LoVo (cell line): ENCODE results near the gene EFEMP2.

Experiments
- DNase-seq: peaks from one replicate; pipeline ENCODE4 v3.0.0-alpha.2; 2016; ENCODE audit warnings: low spot score

The EFEMP2 gene

DNA sequence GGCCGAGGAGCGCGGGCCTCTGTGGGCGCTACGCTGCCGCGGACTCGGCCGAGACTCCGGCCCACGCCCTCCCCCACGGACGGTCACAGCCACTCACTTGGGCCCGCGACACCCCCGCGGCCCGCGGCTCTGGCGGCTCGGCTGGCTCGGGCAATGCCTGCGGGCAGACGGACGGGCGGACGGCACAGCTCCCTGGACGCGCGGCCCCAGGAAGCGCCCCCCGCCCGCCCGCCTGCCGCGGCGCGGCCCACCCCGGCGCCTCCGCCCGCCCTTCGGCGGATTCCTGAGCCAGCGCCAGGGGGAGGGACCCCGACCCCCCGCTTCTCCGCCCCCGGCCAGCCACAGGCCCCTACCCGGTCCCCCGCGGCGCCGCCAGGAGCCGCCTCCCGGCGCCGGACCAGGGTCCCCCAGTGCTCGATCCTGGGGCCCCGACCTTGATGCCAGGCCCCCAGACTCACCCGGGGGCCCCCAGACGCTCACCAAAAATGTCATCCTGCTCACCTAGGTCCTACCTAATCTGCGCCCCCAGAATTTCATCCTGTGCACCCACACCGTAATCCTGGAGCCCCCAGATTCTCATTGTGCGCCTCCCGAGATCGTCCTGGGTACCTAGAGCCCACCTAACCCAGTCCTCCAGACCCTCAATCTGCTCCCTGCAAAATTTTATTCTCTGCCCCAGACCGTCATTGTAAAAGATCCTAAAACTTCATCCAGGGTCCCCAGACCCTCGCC lies at the start of gene EFEMP2:
Gene EFEMP2 (minus strand): TSS at position 215 of the 732 bp plus-strand sequence. CDS start 446 bp downstream, outside the sequence.
- DNase-seq, result no peak

DNA sequence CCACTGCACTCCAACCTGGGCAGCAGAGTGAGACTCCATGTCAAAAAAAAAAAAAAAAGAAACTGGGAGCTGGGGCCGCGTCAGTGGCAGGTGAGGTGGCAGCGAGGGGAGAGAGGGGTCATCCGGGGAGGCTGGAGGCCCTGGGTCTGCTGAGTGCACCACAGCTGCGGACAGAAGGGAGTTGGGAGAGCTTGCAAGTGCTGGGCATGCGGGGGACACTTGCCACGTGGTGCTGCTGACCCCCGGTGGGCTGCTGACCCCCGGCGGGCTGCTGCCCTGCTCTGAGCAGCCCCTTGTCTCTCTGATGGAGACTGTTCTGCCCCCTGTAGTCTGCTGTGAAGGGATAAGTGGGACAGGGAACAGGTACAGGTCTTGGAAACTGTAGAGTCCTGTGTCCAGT lies 49.3 kb upstream of the EFEMP2 start:
- DNase-seq, result no peak

DNA sequence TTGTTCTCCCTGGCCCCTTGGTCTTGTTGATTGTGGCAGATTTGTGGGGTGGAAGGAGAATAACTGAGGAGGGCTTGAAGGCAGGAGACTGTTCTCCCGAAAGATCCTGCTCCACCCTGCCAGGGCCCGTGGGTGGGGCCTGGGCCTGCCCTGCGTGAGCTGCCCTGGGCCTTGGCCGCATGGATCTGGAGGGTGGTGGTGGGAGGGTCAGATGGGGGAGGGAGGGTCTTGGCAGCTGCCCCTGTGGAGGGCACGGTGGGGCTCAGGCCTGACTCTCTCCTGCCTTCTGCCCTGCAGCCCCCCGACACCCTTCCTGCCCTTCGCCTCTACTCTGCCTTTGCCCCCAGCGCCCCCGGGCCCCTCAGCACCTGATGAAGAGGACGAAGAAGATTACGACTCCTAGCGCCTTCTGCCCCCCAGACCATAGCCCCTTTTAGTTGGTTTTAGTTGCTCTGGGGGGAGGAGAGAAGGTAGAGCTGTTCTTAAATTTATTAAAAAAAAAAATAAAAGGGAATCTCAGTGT lies 48.5 kb upstream of the EFEMP2 start:
- no peak for DNase-seq

DNA sequence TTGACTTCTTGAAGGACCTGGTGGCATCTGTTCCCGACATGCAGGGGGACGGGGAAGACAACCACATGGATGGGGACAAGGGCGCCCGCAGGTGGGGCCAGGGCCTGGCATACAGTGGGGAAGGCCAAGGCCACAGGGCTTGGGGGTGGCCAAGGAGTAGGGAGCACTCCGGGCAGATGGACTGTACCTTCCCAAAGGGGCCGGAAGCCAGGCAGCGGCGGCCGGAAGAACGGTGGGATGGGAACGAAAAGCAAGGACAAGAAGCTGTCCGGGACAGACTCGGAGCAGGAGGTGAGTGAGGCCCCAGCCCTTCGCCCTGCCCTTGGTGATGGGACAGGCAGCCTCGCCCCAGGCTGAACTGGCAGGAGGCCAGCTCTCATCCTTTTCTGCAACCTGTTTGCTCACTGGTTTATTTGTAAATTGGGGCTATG lies 47.8 kb upstream of the EFEMP2 start:
- DNase-seq, result no peak

DNA sequence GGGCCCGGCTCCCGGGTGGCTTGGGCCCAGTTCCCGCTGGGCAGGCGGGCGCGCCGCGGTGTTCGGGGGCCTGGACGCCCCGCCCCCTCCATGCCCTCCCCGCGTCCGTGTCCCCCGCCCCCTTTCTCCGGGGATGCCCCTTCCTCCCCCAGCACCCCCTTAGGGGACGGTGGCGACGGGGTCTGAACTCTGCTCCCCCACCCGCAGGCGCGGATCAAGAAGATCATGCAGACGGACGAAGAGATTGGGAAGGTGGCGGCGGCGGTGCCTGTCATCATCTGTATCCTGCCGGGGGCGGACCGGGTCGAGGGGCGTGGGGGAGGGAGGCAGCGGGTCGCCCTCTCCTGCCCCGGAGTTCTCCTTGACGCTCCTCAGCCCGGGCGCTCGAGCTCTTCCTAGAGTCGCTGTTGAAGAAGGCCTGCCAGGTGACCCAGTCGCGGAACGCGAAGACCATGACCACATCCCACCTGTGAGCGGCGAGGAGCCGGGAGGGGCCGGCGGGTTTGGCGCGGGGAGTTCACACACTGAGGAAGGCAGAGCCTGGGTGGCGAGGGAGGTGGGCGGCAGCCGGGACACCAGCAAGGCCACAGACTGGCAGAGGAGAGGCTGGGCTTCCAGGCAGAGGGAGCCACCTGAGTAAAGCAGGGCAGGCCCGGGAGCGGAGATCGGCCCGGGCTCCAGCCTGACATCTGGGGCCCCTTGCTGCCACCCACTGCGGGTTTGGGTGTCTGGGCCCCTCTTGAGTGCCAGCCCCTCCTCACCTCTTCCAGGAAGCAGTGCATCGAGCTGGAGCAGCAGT lies 47.2 kb upstream of the EFEMP2 start:
- DNase-seq, result no peak

DNA sequence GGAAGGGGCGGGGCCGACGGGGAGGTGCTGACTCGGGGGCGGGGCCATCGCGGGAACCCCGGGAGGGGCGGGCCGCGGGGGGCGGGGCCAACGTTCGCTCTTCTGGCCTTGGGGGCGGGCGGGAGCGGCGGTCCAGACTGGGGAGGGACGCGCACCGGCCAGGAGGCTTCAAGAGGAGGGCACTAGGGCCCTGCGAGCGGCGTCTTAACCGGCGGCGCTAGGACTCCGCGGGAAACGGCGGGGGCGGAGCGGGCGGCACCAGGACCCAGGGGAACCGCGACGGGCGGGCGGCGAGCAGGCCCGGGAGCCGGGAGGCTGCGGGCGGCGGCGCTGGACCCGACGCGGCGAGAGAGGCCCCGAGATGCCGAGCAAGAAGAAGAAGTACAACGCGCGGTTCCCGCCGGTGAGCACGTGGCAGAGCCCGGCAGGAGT lies 46.6 kb upstream of the EFEMP2 start, which contains the start of gene DRAP1:
Gene DRAP1 (plus strand): TSS at position 286 of the 432 bp plus-strand sequence. CDS start 76 bp downstream, at position 362.
- peak; percentile 98 for DNase-seq

DNA sequence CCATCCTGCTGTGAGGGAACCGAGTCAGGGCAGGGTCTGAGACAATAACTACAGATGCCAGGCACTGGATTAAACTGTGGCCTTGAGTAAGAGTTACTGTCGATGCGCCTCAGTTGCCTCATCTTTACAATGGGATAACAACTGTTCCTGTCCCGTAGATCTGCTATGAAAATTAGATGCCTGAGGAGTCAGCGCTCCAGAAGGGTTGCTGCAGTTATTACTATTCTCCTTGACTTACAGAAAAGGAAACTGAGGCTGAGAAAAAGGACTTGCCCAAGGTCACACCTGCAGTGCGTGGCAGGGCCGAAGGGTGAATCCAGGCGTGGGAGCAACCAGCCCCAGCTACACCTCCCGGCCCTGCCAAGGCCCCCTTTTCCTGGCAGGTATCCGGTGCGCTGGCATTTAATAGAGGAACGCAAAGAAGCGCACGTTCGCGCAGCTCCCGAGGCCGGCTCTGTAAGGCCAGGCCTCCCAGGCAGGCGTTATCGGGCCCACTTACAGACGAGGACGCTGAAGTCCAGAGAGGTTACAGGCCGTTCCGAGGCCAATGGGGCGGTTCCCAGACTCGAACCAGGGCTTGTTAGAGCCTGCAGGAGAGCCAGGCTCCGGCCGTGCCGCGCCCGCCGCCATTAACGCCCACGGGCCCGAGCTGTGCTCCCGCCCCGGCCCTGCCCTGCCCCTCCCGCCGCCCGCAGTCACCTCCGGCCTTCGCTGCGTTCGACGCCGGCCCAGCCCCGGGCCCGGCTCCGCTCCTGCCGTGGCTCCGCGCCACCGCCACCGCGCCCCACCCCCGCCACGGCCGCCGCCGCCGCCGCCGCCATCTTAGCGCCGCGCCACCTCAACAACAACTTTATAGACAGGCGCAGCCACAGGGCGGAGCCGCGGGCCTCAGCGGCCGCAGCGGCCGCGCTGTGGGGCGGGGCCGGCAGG lies 45.9 kb upstream of the EFEMP2 start, which contains the start of gene C11orf68:
Gene C11orf68 (minus strand): TSS at position 852 of the 930 bp plus-strand sequence. CDS start 31 bp downstream, at position 821.
- no peak for DNase-seq

DNA sequence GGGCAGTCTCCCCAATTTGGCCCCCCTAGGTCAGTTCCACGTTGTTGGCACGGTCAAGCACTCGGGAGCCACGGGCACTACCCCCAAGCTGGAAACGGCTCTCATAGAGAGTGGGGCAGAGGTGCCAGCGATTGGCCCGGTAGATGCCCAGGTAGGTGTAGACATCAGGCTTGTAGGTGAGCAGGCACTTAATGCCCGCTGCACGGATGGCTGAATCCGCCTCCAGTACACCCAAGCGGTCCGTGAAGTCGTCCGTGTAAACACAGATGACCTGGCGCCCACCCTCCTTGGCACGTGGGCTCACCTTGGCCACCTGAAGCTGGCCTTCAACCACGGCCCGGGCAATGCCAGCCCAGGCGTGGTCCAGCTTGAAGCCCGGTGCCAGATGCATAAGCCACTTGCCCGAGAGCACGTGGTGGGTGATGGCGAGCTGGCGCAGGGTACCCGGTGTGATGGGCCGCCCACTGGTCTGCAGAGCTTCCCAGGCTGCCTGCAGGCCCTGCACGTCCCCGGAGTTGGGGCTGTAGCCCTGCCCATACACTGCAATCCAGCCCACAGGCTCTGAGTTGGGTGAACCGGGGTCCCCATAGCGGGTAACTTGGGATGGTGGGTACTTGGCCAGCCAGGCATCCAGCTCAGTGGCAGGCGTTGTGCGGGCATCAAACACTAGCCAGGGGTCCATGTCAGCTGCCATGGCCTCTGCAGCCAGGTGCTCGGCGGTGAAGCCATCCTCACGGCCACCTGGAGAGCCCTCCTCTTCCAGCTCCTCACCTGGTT lies 45.0 kb upstream of the EFEMP2 start:
- DNase-seq, result no peak

DNA sequence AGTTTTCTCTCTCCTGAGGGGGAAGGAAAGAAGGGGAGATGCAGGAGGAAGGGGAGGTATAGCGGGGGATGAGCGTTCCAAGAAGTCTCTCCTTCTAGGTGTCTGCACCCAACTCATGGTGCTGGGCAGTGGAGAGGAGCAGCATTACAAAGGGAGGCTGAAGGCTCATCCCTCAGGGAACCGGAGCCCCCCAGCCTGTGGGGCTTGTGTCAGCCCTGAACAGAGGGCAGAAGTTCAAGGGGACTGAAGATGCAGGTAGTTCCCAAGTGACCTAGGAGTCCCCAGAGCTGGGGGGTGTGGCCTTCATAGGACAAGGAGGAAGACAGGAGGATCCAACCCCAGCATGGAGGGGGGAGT lies 44.5 kb upstream of the EFEMP2 start:
- no peak for DNase-seq

DNA sequence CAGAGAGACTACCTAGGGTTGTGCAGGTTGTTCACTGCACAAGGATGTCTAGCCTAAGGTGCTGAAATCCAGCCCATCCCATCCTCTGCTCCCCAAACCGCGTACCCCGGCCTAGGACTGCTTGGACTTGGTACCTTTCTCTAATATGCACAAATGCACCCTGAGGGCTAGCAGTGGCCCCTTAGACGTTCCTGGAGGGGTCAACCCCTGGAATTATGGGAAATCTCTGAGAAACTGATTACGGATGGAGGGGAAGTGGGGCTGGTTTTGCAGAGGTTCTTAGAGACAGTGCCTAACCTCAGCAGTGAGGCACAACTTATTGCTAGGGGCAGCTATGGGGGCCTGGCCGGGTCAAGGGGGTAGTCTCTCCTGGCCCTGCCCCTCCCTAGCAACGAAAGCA lies 43.8 kb upstream of the EFEMP2 start:
- no peak for DNase-seq

DNA sequence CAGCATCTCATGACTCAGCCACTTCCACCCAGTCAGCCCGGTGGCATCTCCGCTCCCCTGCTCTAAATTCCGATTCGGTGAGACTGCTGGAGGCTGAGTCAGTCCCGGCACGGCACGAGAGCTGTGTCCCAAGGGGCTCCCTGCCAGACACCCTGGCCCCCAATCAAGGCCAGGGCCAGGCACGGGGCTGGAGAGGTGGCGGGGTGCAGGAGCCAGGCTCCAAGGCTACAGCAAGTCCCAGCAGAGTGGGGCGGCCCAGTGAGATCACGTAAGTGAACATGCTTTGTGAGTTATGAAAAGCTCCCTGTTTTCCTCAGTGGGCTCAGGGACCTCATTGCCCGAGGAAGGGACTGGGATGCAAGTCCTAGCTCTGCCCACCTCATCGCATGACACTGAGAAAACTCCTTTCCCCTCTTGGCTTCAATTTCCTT lies 43.2 kb upstream of the EFEMP2 start:
- DNase-seq, result peak; percentile 94

DNA sequence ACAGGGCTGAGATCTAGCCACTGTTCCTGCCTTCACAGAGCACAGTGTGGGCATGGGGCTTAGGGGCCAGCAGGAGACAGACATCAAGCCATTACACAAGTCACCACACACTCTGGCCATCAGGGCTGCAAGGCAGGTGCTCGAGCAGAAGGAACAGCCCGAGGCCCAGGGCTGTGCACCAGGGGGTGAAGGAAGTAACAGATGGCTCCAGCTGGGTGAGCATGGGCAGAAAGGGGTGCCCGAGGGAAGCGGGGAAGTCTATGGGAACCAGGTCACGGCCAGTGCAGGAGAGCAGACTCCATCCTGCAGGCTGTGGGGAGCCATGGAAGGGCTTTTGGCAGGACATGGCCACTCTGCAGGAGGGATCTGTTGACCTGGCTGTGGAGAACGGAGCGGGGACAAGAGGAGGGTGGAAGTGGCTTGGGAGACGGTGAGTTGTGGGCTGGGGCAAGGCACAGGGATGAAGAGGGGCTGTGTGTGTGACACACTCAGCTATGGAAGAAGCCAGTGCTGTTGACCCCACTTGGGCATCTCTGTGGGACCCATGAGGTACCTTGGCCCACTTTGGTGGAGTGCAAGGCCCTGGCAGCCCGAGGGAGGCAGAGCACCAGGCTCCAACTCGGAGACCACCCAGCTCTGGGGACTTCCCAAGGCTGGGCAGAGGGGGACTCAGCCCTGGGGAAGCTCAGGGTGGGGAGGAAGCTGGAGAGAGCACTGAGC lies 42.7 kb upstream of the EFEMP2 start:
- no peak for DNase-seq

DNA sequence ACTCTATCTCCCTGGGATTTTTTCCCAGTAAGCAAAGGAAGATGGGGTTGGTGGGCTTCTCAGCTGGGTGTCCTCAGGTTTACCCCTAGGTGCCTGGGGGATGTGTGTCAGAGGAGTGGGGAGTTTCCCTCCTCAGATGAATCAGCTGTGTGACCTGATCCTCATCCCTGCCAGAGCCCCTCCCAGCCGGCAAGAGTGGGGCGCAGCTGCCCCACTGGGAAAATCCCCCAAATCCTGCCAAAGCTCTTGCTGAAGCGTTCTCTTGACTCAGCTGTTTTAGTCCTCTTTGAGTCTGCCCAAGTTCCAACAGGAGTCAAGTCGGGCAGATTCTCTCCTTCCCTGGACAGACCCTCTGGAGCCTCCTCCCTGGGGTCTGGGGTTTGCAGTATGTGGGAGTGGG lies 40.2 kb upstream of the EFEMP2 start:
- DNase-seq, result no peak

DNA sequence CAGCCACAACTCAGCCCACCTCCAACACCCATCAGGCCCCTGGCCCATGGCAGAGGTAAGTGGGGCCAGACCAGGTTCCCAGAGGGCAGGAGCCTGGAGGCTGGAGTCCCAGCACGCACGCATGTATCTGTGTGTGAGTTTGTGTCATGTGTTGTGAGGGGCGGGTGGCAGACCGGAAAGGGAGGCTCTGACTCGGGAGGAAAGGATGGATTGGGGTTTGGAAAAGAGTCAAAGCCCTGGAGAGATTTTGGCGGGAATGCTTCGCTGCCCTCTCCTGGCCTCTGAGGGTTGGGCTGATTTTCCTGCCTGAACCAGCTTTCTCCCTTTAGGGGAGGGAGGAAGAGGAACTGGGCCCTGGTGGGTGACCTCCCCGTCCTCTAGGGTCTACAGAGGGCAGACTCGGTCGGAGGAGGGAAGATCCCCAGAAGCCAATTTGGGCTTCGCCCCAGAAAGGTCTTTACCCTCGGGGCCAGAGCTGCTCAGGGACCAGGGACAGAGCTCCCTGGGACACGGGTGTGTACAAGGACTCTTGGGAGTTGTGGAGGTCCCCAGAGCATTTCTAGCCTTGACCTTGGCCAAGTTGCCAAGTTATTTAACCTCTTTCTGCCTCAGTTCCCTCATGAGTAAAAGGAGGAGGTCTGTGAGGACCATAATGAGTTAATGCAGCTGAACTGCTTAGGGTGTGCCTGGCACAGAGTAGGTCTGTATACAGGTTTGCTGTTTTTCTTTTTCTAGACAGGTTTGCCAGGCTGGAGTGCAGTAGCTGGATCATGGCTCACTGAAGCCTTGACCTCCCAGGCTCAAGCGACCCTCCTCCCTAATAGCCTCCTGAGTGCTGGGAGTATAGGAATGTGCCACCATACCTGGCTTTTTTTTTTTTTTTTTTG lies 39.3 kb upstream of the EFEMP2 start:
- peak; percentile 81 for DNase-seq

DNA sequence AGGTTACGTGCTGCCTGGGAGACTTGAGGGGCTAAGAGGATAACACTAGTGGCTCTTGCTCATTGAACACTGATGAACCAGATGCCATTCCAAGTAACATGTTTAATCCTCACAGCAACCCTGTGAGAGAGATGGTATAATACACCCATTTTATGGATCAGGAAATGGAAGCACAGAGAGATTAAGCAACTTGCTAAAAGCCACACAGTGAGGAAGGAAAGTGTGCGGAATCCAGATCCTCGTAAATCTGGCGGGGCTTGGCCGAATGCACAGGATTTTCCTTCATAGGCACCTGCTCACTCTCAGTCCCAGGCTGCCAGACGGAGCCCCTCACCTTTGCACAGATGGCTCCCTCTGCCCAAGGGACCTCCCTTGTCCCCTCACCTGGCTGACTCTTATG lies 35.3 kb upstream of the EFEMP2 start:
- no peak for DNase-seq

DNA sequence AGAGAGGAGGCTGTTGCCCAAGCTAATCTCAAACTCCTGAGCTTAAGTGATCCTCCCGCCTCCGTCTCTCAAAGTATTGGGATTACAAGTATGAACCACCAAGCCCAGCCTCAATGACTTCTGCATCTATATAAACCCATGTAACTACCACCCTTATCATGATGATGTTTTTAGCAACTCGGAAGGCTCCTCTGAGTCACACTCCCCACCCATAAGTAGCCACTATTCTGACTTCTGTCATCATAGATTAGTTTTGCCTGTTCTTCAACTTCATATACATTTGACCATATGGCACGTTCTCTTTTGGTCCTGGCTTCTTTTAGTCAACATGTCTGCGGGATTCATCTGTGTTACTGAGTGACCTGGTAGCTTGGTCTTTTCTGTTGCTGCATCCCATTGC lies 34.0 kb upstream of the EFEMP2 start:
- DNase-seq, result no peak

DNA sequence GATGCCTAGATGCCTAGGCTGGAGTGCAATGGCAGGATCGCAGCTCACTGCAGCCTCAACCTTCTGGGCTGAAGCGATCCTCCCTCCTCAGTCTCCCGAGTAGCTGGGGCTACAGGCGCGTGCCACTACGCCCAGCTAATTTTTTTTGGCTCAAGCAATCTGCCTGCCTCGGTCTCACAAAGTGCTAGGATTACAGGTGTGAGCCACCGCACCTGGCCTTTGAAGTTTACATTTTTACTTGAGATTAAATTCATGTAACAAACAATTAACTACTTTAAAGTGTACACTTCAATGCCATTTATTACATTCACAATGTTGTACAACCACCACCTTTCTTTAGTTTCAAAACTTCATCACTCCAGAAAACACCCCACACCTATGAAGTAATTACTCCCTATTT lies 31.1 kb upstream of the EFEMP2 start:
- no peak for DNase-seq

DNA sequence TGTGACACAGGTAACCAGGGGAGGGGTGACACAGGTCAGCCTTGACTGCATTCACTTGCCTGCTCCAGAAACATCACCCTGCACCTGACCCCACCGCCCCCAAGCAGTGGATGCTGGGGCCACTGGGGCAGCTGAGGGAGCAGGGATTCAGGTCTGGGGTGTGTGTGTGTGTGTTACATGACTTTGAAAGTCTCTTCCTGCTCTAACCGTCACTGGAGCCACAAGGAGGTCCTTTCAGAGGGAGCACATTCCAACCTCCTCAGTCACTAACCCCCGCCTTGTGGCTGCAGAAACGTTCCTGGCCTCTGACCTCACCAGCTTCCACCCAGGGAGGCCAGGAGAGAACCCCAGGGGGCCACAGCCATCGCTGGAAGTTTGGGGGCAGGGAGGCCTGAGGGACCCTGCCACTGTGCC lies 30.5 kb upstream of the EFEMP2 start:
- peak; percentile 88 for DNase-seq

DNA sequence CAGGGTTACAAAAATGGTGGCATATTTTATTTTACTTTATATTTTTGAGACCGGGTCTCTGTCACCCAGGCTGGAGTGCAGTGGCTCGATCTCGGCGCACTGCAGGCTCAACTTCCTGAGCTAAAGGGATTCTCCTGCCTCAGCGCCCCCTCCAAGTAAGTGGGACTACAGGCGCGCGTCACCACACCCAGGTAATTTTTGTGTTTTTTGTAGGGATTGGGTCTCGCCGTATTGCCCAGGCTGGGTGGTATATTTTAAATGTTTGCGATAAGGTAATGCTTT lies 28.2 kb upstream of the EFEMP2 start:
- no peak for DNase-seq
